GM18909 (cell line): ENCODE measurements around the gene XBP1.
A peak's percentile ranks its signal among the peaks of the same experiment; 100 is the strongest.
"Not testable (repeated sequence)": the region's sequence is repeated elsewhere in the genome, so short reads cannot be mapped to it uniquely, and the experiment has no call there.

ENCODE experiments used
- ATAC-seq: cut with Tn5 transposase; IDR thresholded peaks from one replicate; pipeline ENCODE4 v1.9.1; 2021; ENCODE audit warnings: mild to moderate bottlenecking; ENCODE audit not compliant: unreplicated experiment, poor library complexity

Gene XBP1

GRCh38 chr22:28819253-28820096, 19.1 kb upstream of the XBP1 start:
- ATAC-seq = no peak

DNA sequence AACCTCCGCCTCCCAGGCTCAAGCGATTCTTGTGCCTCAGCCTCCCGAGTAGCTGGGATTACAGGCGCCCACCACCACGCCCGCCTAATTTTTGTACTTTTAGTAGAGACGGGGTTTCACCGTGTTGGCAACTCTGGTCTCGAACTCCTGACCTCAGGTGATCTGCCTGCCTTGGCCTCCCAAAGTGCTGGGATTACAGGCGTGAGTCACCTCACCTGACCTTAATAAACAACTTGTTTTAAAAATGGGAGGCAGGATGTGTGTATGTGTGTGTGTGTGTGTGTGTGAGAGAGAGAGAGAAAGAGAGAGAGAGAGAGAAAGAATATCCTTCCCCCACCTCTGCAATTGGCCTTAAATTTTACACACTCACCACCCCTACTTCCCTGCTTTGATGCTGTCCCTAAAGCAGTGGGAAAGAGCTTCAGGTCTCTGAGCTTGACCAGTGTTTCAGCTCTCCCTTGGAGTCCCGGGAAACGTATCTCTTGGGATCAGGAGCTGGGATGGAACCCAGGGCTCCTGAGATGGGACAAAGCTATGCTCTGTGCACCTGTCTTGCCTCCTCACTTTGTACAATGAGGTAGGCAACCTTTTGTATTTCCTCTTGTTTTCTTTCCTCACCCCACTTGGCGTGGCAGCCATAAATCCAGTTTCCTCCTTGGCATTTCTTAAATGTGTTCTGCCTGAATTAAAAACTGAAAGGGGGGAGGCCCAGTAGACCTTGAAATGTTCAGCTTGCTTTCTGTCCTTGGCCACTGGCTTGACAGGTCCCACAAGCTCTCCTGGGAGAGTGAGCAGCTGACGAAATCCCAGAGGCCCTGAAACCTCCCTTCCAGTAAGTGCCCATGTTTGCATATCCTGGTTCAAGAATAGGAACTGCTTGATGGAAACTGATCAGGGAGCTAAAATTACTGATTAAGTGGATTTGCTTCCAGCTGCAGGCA, 17.8 kb upstream of the XBP1 start:
- ATAC-seq = no peak

GRCh38 chr22:28817064-28817463, 16.7 kb upstream of the XBP1 start:
- no peak for ATAC-seq

- ATAC-seq = no peak
Observed at GRCh38 chr22:28815729-28816128, 15.4 kb upstream of the XBP1 start.

- no peak for ATAC-seq
Observed at GRCh38 chr22:28815111-28815510, 14.7 kb upstream of the XBP1 start.

GRCh38 chr22:28813772-28814518, 13.6 kb upstream of the XBP1 start:
- ATAC-seq = no peak

GRCh38 chr22:28812516-28812915, 12.1 kb upstream of the XBP1 start:
- no peak for ATAC-seq

- no peak for ATAC-seq
Observed at GRCh38 chr22:28810821-28811491, 10.6 kb upstream of the XBP1 start.

- no peak for ATAC-seq
Observed at GRCh38 chr22:28808716-28809355, 8.5 kb upstream of the XBP1 start.

- ATAC-seq = not testable (repeated sequence)
Observed at GRCh38 chr22:28805426-28805825, 5.1 kb upstream of the XBP1 start.

DNA sequence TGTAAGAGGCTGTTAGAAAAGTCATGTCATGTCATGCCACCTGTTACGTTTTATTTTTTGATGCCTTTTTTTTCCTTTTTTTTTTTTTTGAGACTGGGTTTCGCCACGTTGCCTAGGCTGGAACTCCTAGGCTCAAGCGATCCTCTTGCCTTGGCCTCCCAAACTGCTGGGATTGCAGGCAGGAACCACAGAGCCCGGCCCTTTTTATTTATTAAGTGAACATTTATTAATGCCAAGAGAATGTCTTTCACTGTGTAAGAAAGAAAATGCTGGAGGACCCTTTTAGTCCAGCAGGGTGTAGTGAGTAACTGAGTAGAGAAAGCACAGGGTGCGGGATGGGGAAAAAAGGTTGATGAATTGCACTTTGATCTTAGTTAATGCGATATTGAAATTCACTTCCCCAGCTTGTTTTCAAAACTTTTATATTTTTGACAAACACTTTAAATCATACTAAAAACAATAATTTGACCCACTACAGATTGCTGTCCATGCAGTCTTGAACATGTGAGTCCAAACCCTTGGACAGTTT, 2.3 kb upstream of the XBP1 start:
- ATAC-seq = no peak

- no peak for ATAC-seq
Observed at GRCh38 chr22:28801845-28802594, 1.7 kb upstream of the XBP1 start.

DNA sequence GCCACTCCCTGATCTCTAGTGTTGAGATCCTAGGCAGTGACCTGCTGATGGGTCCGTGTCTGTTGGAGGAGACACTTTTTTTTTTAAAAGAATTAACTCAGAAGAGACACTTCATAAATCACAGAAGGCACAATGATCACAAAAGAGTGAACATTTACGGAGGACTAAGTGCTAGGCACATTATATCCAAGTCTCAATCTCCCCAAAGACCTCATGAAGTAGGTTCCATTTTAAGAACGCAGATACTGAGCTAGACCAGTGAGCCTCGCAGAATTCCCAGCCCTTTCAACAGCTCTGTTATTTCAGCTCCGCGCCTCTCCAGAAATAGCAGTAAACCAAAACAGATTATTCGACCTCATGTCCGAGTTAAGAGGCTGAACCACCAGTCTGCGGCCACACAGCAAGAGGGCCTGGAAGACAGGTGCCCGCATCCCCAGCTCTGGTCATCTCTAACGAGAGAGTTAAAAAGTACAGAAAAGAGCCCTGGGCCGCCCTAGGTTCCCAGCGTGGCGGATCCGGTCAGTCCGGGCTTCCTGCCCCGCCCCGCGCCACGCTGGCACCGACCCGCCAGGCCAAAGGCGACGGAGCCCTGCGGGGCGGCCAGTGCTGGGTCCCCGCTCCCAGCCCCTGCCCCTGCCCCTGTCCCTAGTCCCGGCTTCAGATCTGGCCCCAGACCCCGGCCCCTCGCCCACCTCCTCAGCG, 612 bp downstream of the XBP1 start:
- ATAC-seq = peak; percentile 36

GRCh38 chr22:28798810-28799605, 1.4 kb downstream of the XBP1 start:
- no peak for ATAC-seq

DNA sequence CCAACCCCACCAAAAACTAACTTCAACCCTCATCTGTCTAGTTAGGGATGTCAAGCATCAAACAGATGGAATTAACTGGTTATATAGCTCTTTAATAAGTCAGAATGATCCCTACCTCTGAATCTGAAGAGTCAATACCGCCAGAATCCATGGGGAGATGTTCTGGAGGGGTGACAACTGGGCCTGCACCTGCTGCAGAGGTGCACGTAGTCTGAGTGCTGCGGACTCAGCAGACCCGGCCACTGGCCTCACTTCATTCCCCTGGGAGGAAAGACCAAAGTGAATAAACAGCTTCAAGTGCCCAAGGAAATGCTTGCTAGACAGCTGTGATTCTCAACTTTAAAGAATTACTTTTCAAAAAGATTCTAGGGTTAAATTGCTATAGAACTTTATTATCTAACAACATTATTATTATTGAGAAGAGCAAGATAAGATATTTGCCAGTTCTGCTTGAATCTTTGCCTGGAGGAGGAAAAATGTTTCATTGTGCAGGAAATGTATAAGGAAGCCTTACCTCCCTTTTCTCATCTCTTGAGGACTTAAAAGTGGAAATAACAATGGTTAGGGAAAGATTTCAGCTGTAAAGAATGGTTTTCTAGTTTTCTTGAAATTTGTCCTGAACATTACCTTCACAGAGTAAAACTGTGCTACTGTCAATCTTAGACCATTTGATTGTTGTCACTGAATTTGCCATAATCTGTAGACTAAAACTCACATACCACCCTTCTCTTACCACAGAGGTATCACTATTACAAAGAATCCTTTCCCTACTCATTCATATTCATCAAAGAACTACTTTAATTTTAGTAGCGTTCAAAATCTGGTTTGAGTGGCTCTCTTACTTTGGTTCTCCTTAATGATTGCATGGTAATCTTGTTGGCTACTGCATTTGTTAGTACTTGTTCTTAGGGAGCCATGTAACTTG, 4.2 kb downstream of the XBP1 start:
- ATAC-seq = no peak

GRCh38 chr22:28795071-28795693, 5.2 kb downstream of the XBP1 start:
- no peak for ATAC-seq
